ENCODE results near the gene DNAH8. TPM values are rescaled to one million over a fixed set of nuclear protein-coding genes. Genes with fewer than 3 reads are reported as not detected.

The DNAH8 gene
- polyA plus RNA-seq, 12 donors, result 0.37 to 7.6 (median 3.6) TPM; not detected in 2

DNA sequence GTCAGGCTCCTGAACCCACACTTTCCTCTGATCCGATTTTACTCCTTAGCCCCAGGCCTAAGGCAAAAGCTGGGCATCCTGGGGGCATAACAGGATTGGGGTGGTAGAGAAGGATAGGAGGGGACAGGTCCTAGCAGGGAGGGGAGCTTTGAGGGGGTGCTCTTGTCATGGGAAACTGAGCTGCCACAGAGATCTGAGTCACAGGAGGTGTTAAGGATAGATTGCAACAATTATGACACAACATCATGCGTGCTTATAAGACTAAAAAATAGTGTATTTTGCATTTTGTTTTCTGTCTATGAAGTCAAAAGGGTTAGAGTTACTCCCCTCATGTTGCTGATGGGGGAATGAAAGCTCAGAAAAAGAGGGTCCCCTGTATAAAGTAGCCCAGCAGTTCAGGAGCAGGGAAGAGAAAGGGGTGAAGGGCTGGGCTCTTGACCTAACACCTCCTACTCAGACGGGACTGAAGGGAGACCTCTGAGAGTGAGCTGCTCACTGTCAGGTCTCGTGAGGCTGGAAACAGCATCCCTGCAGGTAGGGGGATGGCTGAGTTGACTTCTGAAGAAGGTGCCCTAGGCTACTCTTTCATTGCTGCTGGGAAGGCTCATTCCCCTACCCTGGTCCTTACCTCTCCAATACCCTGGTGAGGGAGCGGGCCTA, 335.5 kb downstream of the DNAH8 start:
- no peak for DNase-seq

GRCh38 chr6:39051399-39052122, 336.4 kb downstream of the DNAH8 start:
- no peak for DNase-seq

DNA sequence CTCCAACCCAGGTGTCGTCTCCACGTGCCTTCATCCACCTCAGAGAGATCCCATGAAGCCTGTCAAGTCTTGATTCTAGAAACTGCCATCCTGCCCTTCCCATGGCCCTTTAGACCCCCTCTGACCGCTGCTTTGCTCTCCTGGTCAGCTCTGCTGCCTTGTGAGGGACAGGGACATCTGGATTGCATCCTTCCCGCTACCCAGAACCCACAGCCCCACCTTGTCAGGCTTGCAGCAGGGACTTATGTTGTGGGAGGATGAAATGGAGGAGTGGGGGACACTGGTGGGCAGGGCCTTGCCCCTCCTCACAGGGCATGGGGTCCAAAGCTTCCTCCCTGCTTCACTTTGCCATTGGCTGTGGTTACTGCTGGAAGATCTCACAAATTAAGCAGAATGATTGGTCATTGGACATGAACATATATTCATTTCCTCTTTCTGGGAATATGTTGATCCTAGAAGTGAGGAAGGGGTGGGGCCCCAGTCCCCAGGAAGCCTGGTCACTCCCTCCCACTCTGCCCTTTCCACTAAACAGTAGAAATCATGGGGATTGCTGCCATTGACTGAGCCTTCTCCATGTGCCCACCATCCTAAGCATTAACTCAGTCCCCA, 338.0 kb downstream of the DNAH8 start:
- no peak for DNase-seq

DNA sequence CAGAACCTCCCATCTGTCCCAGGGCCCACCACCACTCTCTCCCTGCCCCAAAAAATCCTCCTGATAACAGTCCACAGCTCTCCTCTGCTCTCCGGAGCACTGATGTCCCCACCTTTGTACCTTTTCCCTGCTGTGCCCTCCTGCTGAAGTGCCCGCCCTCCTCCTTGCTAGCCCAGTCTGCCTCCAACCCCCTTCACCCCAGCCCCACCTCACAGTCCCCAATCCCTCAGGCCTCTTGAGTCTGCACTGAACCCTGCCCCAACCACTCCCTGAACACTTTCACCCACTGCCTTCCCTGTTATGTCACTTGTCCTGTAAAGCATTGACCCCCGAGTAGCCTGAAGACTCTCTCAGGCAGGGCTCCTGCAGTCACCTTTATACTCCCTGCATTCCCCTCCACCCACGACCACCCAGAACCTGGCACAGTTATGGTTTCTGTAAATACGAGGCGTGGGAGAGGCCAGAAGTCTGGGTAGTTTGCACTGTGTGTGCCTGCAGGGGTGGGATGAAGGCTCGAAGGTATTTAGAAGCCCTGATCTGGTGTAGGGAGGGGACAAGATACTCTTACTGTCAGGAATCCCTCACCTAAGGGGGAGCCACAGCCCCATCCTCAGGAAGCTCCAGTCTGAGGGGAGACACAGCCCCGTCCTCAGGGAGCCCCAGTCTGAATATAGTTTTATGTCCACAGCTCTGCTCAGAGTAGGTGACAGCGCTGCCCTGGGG, 338.9 kb downstream of the DNAH8 start:
- no peak for DNase-seq

- no peak for DNase-seq
Measured at GRCh38 chr6:39054577-39055142, 339.5 kb downstream of the DNAH8 start.

- DNase-seq, result no peak
Measured at GRCh38 chr6:39055661-39056060, 340.6 kb downstream of the DNAH8 start.

- no peak for DNase-seq
Measured at GRCh38 chr6:39056191-39056590, 341.1 kb downstream of the DNAH8 start.

DNA sequence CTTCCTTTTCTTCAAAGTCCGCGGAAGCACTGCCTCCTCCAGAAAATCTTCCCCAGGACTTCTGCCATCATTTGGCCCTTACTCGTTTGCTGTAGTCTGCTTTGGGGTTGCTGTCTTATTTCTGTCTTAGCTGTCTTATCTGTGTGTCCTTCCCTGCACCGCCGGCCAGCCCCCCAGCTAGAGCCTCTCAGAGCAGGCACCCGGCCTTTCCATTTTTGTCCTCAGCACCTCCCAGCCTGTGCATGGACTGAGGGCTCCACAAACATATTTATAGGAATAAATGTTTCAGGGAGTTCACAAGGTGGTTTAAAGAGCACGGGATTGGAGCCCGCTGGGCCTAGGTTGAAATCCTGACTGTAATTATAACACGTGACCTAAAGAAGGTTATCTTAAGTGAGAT, 341.6 kb downstream of the DNAH8 start:
- DNase-seq, result no peak

- no peak for DNase-seq
Measured at GRCh38 chr6:39057251-39058155, 342.4 kb downstream of the DNAH8 start.

- no peak for DNase-seq
Measured at GRCh38 chr6:39058471-39059147, 343.5 kb downstream of the DNAH8 start.

DNA sequence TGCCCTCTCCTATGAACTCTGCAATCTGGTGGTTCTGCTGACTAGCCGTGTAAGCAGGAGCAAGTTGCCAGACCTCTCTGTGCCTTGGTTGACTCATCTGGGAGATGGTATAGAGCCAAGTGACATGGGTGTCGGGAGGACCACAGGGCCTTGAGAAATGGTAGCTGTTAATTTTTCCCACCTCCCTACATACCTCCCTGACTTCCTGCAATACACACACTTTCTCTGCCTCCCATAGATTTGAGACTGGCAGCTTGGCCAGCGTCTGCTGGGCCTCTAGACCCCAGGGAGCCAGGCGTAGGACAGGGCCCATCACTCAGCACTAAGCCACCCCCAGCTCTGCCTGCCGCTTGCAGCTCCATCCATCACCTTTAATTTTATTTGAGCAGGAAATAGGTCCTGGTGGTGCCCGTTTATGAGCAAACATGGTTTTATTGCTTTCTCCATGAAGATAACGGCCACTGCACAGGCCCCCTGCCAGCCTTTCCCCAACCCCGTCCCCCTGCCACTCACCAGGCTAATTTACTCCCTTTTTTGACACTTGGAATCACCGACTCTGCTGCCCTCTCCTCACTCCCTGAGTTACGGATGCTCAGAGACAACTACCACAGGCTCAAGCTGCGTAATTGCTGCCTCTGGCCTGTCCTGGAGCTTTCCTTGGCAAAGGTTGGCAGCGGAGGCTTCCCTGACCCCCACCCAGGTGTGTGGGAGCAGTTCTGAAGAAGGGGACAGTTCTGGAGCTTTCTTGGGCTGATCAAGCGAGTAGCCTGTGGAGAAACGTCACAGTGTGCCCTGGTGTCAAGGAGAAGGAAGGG, 344.6 kb downstream of the DNAH8 start:
- no peak for DNase-seq

GRCh38 chr6:39060467-39061160, 345.5 kb downstream of the DNAH8 start:
- DNase-seq, result no peak

- DNase-seq, result no peak
Measured at GRCh38 chr6:39061182-39061581, 346.1 kb downstream of the DNAH8 start.

- no peak for DNase-seq
Measured at GRCh38 chr6:39061588-39061987, 346.5 kb downstream of the DNAH8 start.

DNA sequence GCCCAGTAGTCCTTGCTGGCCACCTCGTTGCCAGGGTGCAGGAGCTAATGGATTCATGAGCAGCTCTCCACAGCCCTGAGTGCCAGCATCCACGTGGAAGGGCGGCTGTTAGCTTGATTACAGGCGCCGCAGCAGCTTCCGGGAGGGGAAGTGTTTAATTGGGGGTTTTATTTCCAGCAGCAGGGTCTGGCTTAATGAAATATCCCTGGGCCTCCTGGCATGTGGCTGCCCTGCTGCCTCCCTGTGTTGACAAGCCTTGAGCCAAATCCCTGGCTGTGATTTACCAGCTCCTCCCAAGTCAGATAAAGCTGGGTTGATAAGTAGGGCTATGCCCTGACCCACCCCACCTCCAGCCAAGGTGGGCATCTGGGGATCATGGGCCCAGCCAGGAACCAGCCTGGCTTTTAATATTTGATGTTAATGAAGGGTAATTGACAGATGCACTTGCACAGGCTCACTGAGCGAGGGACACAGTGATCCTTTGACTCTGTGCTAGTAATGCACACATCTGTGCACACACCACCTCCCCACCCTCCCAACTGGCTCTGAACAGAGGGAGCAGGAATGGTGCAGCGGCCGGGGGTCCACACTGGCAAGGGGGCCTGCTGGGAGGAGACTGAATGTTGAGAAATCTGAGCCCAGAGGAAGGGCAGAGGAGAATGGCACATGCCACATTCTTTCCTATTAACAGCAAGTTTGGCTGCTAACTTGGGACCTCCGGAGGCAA, 347.1 kb downstream of the DNAH8 start:
- no peak for DNase-seq

- no peak for DNase-seq
Measured at GRCh38 chr6:39063526-39063925, 348.4 kb downstream of the DNAH8 start.

- DNase-seq, result no peak
Measured at GRCh38 chr6:39065561-39065960, 350.4 kb downstream of the DNAH8 start.

- DNase-seq, result no peak
Measured at GRCh38 chr6:39068391-39068790, 353.3 kb downstream of the DNAH8 start.
